22Rv1 (cell line): ENCODE measurements around the gene RASA3.

ENCODE experiments used
- CTCF ChIP-seq: fragments of 450-650 bp; IDR thresholded peaks from 2 replicates; pipeline ENCODE4 v1.5.1; 2017; ENCODE audit warnings: mild to moderate bottlenecking
- ZFX ChIP-seq: fragments of 450-650 bp; IDR thresholded peaks from 2 replicates; pipeline ENCODE4 v1.6.1; 2017; ENCODE audit warnings: antibody characterized with exemption, borderline replicate concordance

- TF ChIP-seq CTCF (no peak), ZFX (no peak)
Measured at GRCh38 chr13:113962386-113962785, 170.0 kb downstream of the RASA3 start.
